Fibroblast of the conjunctiva (primary cell): Measurements from ENCODE around the gene WNT2B.

ENCODE experiments used
- DNase-seq: peaks from one replicate; pipeline ENCODE4 v3.0.0-alpha.2; 2010; ENCODE audit warnings: low read depth

Gene WNT2B

GRCh38 chr1:112504661-112505399 lies 3.9 kb upstream of the WNT2B start:
- DNase-seq = no peak

- DNase-seq = no peak
These were observed 3.4 kb upstream of the WNT2B start for GRCh38 chr1:112505400-112505785.

GRCh38 chr1:112505878-112506277 lies 2.9 kb upstream of the WNT2B start:
- no peak for DNase-seq

- no peak for DNase-seq
These were observed 2.5 kb upstream of the WNT2B start for GRCh38 chr1:112506306-112506705.

GRCh38 chr1:112506731-112507130 lies 2.0 kb upstream of the WNT2B start:
- DNase-seq = no peak

GRCh38 chr1:112507336-112507735 lies 1.4 kb upstream of the WNT2B start:
- DNase-seq = no peak

- DNase-seq = no peak
These were observed 866 bp upstream of the WNT2B start for GRCh38 chr1:112507921-112508277.

GRCh38 chr1:112509005-112509659 lies 367 bp downstream of the WNT2B start:
- DNase-seq = no peak

GRCh38 chr1:112509660-112510178 lies 954 bp downstream of the WNT2B start:
- DNase-seq = no peak

GRCh38 chr1:112510340-112510739 lies 1.6 kb downstream of the WNT2B start:
- no peak for DNase-seq

GRCh38 chr1:112511897-112512296 lies 3.1 kb downstream of the WNT2B start:
- no peak for DNase-seq

- DNase-seq = no peak
These were observed 4.5 kb downstream of the WNT2B start for GRCh38 chr1:112513112-112513870.

GRCh38 chr1:112514901-112515300 lies 6.1 kb downstream of the WNT2B start:
- DNase-seq = no peak

- DNase-seq = no peak
These were observed 6.7 kb downstream of the WNT2B start for GRCh38 chr1:112515311-112516009.

GRCh38 chr1:112516141-112516540 lies 7.4 kb downstream of the WNT2B start:
- DNase-seq = no peak

GRCh38 chr1:112517231-112517630 lies 8.5 kb downstream of the WNT2B start:
- DNase-seq = no peak

- no peak for DNase-seq
These were observed 8.9 kb downstream of the WNT2B start for GRCh38 chr1:112517646-112518045.

- no peak for DNase-seq
These were observed 9.4 kb downstream of the WNT2B start for GRCh38 chr1:112518186-112518585.

GRCh38 chr1:112520166-112520565 lies 11.4 kb downstream of the WNT2B start:
- no peak for DNase-seq

- DNase-seq = peak; percentile 75
These were observed 13.9 kb downstream of the WNT2B start for GRCh38 chr1:112522621-112523020.

GRCh38 chr1:112524251-112524650 lies 15.5 kb downstream of the WNT2B start:
- DNase-seq = no peak

- no peak for DNase-seq
These were observed 16.2 kb downstream of the WNT2B start for GRCh38 chr1:112524986-112525385.
